ENCODE measurements around the gene ENAH. TPM values are rescaled to one million over a fixed set of nuclear protein-coding genes. Genes with fewer than 3 reads are reported as not detected.

Gene ENAH
- total RNA-seq, 1 donor from 2014 or later: 265 TPM

DNA sequence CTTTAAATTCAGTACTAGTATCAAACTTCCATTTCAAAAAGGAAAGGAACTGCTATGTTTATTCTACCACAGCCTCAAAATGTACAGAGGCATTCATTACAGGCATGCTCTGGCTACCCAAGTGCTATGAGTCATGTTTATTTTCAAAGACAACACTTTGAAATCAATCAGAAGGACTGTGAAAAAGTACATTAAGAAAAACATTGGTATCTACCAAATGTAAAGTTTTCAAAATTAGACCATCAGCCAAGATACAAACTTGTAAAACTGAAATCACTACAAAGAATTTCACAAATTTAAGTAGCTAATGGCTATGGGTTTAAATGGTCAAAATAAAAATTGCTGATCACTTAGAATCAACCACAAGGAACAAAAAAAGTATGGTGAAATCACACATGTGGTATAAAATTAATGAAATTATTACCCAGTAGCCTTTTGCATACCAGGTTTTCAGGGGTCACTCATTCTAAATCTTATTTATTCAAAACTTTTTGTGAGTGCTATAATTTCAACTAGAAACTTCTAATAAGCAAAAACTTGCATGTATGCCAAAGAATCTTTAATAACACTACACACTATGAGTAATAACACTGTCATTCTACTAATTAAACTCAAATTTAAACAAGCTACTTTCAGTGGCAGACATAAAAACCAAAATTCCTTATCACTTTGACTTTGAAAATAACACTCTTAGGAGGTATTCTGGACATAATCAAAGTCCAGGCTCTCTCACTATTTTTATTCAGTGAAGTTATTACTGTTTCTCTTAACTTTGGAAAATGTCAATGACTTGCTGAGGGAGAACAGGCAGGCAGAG is 49.2 kb downstream of the ENAH start:
- Mint-ChIP-seq H3K4me1 (ENCODE audit: low read depth, unreplicated experiment) (peaks cover 25% of the 10 kb centered on the region), H3K9me3 (ENCODE audit: unreplicated experiment) (peaks cover 3% of the 10 kb centered on the region), H3K27me3 (ENCODE audit: unreplicated experiment) (peaks cover 3% of the 10 kb centered on the region), H3K27ac (ENCODE audit: unreplicated experiment) (peak overlapping the region; percentile 38), H3K36me3 (ENCODE audit: unreplicated experiment) (no peaks in the 10 kb centered on the region), H3K4me3 (ENCODE audit: unreplicated experiment) (no peak overlapping the region)
- no peak for DNase-seq
- TF ChIP-seq, protein P1, sequence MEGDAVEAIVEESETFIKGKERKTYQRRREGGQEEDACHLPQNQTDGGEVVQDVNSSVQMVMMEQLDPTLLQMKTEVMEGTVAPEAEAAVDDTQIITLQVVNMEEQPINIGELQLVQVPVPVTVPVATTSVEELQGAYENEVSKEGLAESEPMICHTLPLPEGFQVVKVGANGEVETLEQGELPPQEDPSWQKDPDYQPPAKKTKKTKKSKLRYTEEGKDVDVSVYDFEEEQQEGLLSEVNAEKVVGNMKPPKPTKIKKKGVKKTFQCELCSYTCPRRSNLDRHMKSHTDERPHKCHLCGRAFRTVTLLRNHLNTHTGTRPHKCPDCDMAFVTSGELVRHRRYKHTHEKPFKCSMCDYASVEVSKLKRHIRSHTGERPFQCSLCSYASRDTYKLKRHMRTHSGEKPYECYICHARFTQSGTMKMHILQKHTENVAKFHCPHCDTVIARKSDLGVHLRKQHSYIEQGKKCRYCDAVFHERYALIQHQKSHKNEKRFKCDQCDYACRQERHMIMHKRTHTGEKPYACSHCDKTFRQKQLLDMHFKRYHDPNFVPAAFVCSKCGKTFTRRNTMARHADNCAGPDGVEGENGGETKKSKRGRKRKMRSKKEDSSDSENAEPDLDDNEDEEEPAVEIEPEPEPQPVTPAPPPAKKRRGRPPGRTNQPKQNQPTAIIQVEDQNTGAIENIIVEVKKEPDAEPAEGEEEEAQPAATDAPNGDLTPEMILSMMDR (IDR thresholded peaks at IDR 0.05; ENCODE audit: partially characterized antibody, unreplicated experiment): no peak

DNA sequence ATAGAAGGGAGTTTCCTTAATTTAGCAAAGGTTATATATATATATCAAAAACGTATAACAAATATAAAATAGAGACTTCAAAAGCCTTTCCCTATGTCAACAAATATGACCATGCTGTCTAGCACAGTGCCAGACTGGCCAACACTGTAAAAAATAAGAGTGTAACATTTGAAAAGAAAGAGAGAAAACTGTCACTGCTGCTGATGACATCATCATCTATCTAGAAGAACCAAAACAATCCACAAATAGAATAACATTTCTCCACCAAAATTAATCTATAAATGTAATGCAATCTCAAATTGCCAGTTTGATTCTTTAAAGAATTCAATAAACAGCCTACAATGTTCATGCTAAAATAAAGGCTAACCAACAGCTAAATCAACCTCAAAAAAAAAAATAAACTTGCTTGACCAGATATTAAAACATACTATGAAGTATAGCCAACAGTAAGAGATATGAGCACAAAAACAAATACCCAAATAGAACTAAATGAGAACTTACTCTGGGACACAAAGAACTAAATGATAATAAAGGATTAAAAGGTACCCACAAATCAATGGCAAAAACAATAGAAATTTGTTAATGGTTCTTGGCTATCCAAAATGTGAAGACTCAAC is 50.2 kb downstream of the ENAH start:
- Mint-ChIP-seq H3K4me3 (ENCODE audit: unreplicated experiment) (no peak overlapping the region), H3K27ac (ENCODE audit: unreplicated experiment) (peak overlapping the region; percentile 36), H3K9me3 (ENCODE audit: unreplicated experiment) (peaks cover 3% of the 10 kb centered on the region), H3K4me1 (ENCODE audit: low read depth, unreplicated experiment) (peaks cover 26% of the 10 kb centered on the region), H3K36me3 (ENCODE audit: unreplicated experiment) (no peaks in the 10 kb centered on the region), H3K27me3 (ENCODE audit: unreplicated experiment) (peaks cover 3% of the 10 kb centered on the region)
- TF ChIP-seq, protein P1 (IDR thresholded peaks at IDR 0.05; ENCODE audit: partially characterized antibody, unreplicated experiment): no peak
- DNase-seq: no peak

DNA sequence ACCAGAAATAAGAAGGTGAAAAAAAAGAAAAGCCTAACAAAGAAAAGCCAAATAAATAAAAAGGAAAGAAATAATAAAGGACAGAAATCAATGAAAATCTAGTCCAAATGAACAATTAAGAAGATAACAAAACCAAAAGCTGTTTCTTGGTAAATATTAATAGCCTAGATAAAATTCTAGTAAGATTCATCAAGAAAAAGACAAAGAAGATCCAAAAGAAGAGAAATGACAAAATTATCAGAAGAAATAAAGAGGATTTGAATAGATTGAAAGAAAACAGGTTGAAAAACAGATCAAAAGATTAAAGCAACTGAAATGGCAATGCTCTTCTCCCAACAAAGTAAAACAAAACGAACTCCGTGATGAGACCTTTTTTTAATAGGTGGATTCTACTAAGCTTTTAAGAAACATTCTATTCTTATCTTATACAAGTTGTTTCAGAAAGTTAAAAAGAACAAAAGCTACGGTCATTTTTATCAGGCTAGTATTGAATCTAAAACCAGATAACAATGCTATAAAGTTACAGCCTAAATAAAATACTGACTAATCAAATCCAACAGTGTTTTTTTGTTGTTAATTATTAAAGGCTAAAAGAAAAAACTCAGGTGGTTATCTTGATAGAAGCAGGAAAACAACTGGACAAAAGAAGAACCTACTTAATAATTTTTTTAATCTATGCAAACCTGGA is 50.9 kb downstream of the ENAH start:
- Mint-ChIP-seq H3K27ac (ENCODE audit: unreplicated experiment) (peak overlapping the region; percentile 31), H3K9me3 (ENCODE audit: unreplicated experiment) (peaks cover 3% of the 10 kb centered on the region), H3K4me3 (ENCODE audit: unreplicated experiment) (no peak overlapping the region), H3K36me3 (ENCODE audit: unreplicated experiment) (no peaks in the 10 kb centered on the region), H3K27me3 (ENCODE audit: unreplicated experiment) (peaks cover 3% of the 10 kb centered on the region), H3K4me1 (ENCODE audit: low read depth, unreplicated experiment) (peaks cover 22% of the 10 kb centered on the region)
- TF ChIP-seq, protein P1 (IDR thresholded peaks at IDR 0.05; ENCODE audit: partially characterized antibody, unreplicated experiment): no peak
- no peak for DNase-seq

DNA sequence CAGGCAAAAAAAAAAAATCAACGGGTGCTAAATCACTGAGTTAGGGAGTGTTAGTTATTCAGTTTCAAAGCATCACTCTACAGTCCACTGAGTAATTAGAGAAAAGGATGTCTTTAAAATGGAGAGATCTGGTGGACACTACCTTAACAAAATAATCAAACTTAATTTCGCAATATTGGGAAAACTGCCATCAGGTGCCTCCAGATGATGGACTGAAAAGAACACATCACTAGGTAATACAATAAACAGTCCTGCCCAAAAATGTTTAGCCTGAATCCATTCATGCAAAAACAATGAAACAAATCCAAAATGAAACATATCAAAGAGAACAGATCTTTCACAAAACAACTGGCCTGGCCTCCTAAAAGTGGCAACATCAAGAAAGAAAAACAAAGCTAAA is 54.1 kb downstream of the ENAH start:
- TF ChIP-seq, protein P1 (IDR thresholded peaks at IDR 0.05; ENCODE audit: partially characterized antibody, unreplicated experiment): no peak
- no peaks in the 10 kb centered on the region for H3K36me3 Mint-ChIP-seq (ENCODE audit: unreplicated experiment)
- H3K27me3 Mint-ChIP-seq (ENCODE audit: unreplicated experiment): no peaks in the 10 kb centered on the region
- peaks cover 32% of the 10 kb centered on the region for H3K4me1 Mint-ChIP-seq (ENCODE audit: low read depth, unreplicated experiment)
- no peak overlapping the region for H3K4me3 Mint-ChIP-seq (ENCODE audit: unreplicated experiment)
- H3K9me3 Mint-ChIP-seq (ENCODE audit: unreplicated experiment): peaks cover 1% of the 10 kb centered on the region
- no peak for DNase-seq
- H3K27ac Mint-ChIP-seq (ENCODE audit: unreplicated experiment): peak overlapping the region; percentile 2

All from glutamatergic neuron (in vitro differentiated cells).